ENCODE results near the gene YY1.
"Not testable (repeated sequence)": the region's sequence is repeated elsewhere in the genome, so short reads cannot be mapped to it uniquely, and the experiment has no call there.

Gene YY1

GRCh38 chr14:100293497-100294212 is 54.7 kb downstream of the YY1 start:
- no peaks in the 10 kb centered on the region for H3K9me3 ChIP-seq
- no peaks in the 10 kb centered on the region for H3K27me3 ChIP-seq
- H3K27ac ChIP-seq, result peak overlapping the region; percentile 90
- peaks cover 55% of the 10 kb centered on the region for H3K36me3 ChIP-seq
- H3K4me3 ChIP-seq, result peak overlapping the region; percentile 49
- peaks cover 88% of the 10 kb centered on the region for H4K20me1 ChIP-seq
- H3K4me2 ChIP-seq, result peak overlapping the region; percentile 96
- peaks cover 100% of the 10 kb centered on the region for H3K4me1 ChIP-seq
- TF ChIP-seq Cebpa-rat (IDR thresholded peaks at IDR 0.05), result no peak
- H3K9ac ChIP-seq, result peak overlapping the region; percentile 73

- peaks cover 52% of the 10 kb centered on the region for H3K36me3 ChIP-seq
- TF ChIP-seq Cebpa-rat (IDR thresholded peaks at IDR 0.05), result peak; percentile 88
These were observed 55.4 kb downstream of the YY1 start for GRCh38 chr14:100294213-100294962.

GRCh38 chr14:100294963-100295330 is 56.0 kb downstream of the YY1 start:
- TF ChIP-seq Cebpa-rat (IDR thresholded peaks at IDR 0.05), result no peak
- Histone ChIP-seq H3K4me2 (peak overlapping the region; percentile 96), H3K4me3 (peak overlapping the region; percentile 35; the same call in 1 of the 2 replicates), H3K27ac (peak overlapping the region; percentile 90), H3K36me3 (peaks cover 52% of the 10 kb centered on the region), H3K4me1 (peaks cover 100% of the 10 kb centered on the region), H4K20me1 (peaks cover 88% of the 10 kb centered on the region), H3K9me3 (no peaks in the 10 kb centered on the region), H3K9ac (peak overlapping the region; percentile 63), H3K27me3 (no peaks in the 10 kb centered on the region)

More at GRCh38 chr14:100294213-100294962, 55.4 kb downstream of the YY1 start:
- Histone ChIP-seq H3K4me1 (peaks cover 100% of the 10 kb centered on the region), H3K9ac (peak overlapping the region; percentile 73), H3K27ac (peak overlapping the region; percentile 90), H4K20me1 (peaks cover 88% of the 10 kb centered on the region), H3K4me2 (peak overlapping the region; percentile 96), H3K27me3 (no peaks in the 10 kb centered on the region), H3K4me3 (peak overlapping the region; percentile 49), H3K9me3 (no peaks in the 10 kb centered on the region)

- Histone ChIP-seq H3K4me1 (peaks cover 100% of the 10 kb centered on the region), H3K9me3 (no peaks in the 10 kb centered on the region), H3K4me3 (peak overlapping the region; percentile 35; the same call in 1 of the 2 replicates), H3K27ac (peak overlapping the region; percentile 90), H3K36me3 (peaks cover 49% of the 10 kb centered on the region), H4K20me1 (peaks cover 88% of the 10 kb centered on the region), H3K4me2 (peak overlapping the region; percentile 96), H3K9ac (peak overlapping the region; percentile 63), H3K27me3 (no peaks in the 10 kb centered on the region)
- TF ChIP-seq Cebpa-rat (IDR thresholded peaks at IDR 0.05), result no peak
These were observed 56.6 kb downstream of the YY1 start for GRCh38 chr14:100295376-100296105.

- peaks cover 100% of the 10 kb centered on the region for H3K4me1 ChIP-seq
- peaks cover 42% of the 10 kb centered on the region for H3K36me3 ChIP-seq
- H3K27ac ChIP-seq, result peak overlapping the region; percentile 90
- H3K9me3 ChIP-seq, result no peaks in the 10 kb centered on the region
- peaks cover 88% of the 10 kb centered on the region for H4K20me1 ChIP-seq
- peak; percentile 42; the same call in 1 of the 2 replicates for TF ChIP-seq Cebpa-rat (IDR thresholded peaks at IDR 0.05)
- H3K27me3 ChIP-seq, result no peaks in the 10 kb centered on the region
- no peak overlapping the region for H3K4me3 ChIP-seq
- peak overlapping the region; percentile 96 for H3K4me2 ChIP-seq
- peak overlapping the region; percentile 63; the same call in 1 of the 2 replicates for H3K9ac ChIP-seq
These were observed 57.2 kb downstream of the YY1 start for GRCh38 chr14:100296106-100296651.

GRCh38 chr14:100296729-100297128 is 57.8 kb downstream of the YY1 start:
- peak overlapping the region; percentile 63 for H3K9ac ChIP-seq
- H3K9me3 ChIP-seq, H3K4me3 ChIP-seq, H3K27me3 ChIP-seq: not testable (repeated sequence)
- peak overlapping the region; percentile 96 for H3K4me2 ChIP-seq
- peaks cover 37% of the 10 kb centered on the region for H3K36me3 ChIP-seq
- peaks cover 96% of the 10 kb centered on the region for H3K4me1 ChIP-seq
- H3K27ac ChIP-seq, result peak overlapping the region; percentile 77
- peaks cover 84% of the 10 kb centered on the region for H4K20me1 ChIP-seq

GRCh38 chr14:100297320-100298300 is 58.7 kb downstream of the YY1 start:
- Histone ChIP-seq H3K9ac (peak overlapping the region; percentile 63), H3K27me3 (no peaks in the 10 kb centered on the region), H3K4me1 (peaks cover 96% of the 10 kb centered on the region), H3K27ac (peak overlapping the region; percentile 77), H3K4me2 (peak overlapping the region; percentile 96), H3K9me3 (no peaks in the 10 kb centered on the region), H3K36me3 (peaks cover 34% of the 10 kb centered on the region), H3K4me3 (peak overlapping the region; percentile 38; the same call in 1 of the 2 replicates), H4K20me1 (peaks cover 87% of the 10 kb centered on the region)
- TF ChIP-seq Cebpa-rat (IDR thresholded peaks at IDR 0.05), result no peak

- Histone ChIP-seq H3K36me3 (peaks cover 28% of the 10 kb centered on the region; the same call in 1 of the 2 replicates), H3K9me3 (no peaks in the 10 kb centered on the region), H3K27me3 (no peaks in the 10 kb centered on the region), H3K4me2 (peak overlapping the region; percentile 96), H4K20me1 (peaks cover 92% of the 10 kb centered on the region), H3K27ac (peak overlapping the region; percentile 77), H3K9ac (peak overlapping the region; percentile 63), H3K4me1 (peaks cover 95% of the 10 kb centered on the region), H3K4me3 (no peak overlapping the region; the same call in 1 of the 2 replicates)
- no peak for TF ChIP-seq Cebpa-rat (IDR thresholded peaks at IDR 0.05)
These were observed 59.8 kb downstream of the YY1 start for GRCh38 chr14:100298551-100299237.

Data from BLaER1 (cell line).